Measurements from ENCODE around the gene VPS37D.

GRCh38 chr7:73633323-73633722 is 34.3 kb upstream of the VPS37D start:
- no peak for TF ChIP-seq CTCF (conservative IDR thresholded peaks at IDR 0.05; ENCODE audit: low read depth in 2 of 2)
- TF ChIP-seq STAT1 (IDR thresholded peaks at IDR 0.05; ENCODE audit: unreplicated experiment): no peak
- TF ChIP-seq NANOG (IDR thresholded peaks at IDR 0.05; ENCODE audit: borderline replicate concordance): no peak
- TF ChIP-seq EZH2phosphoT487 (IDR thresholded peaks at IDR 0.05; ENCODE audit: unreplicated experiment): no peak
- no peak for TF ChIP-seq REST (IDR thresholded peaks at IDR 0.05; ENCODE audit: unreplicated experiment)
- no peak for TF ChIP-seq POLR2AphosphoS5 (IDR thresholded peaks at IDR 0.05; ENCODE audit: low read depth)
- no peak for TF ChIP-seq JUNB (IDR thresholded peaks at IDR 0.05; ENCODE audit: unreplicated experiment)
- TF ChIP-seq EZH2 (IDR thresholded peaks at IDR 0.05; ENCODE audit: low read depth, unreplicated experiment): no peak
- no peak for TF ChIP-seq CREB1 (CRISPR knock-in tag; IDR thresholded peaks at IDR 0.05; ENCODE audit: low read depth)
- no peak for TF ChIP-seq ZNF114 (CRISPR knock-in tag; IDR thresholded peaks at IDR 0.05)
- TF ChIP-seq ZNF331 (CRISPR knock-in tag; IDR thresholded peaks at IDR 0.05; ENCODE audit: low read depth): no peak
- no peak for TF ChIP-seq ZNF462 (CRISPR knock-in tag; IDR thresholded peaks at IDR 0.05)
- TF ChIP-seq ETS1 (IDR thresholded peaks at IDR 0.05): no peak

Data from GM23338 (cell line).